HEK293 (cell line): ENCODE data around the gene RPS19.

Experiments
- GLIS1 ChIP-seq: fragments of 450-650 bp; formaldehyde crosslinking; IDR thresholded peaks from 2 replicates; pipeline ENCODE4 v1.5.1; 2016; ENCODE audit warnings: missing biosample characterization, missing genetic modification characterization
- KLF16 ChIP-seq: fragments of 450-650 bp; formaldehyde crosslinking; IDR thresholded peaks from 2 replicates; pipeline ENCODE4 v1.5.1; 2017; ENCODE audit warnings: missing biosample characterization, missing genetic modification characterization
- SP7 ChIP-seq: fragments of 450-650 bp; formaldehyde crosslinking; IDR thresholded peaks from 2 replicates; pipeline ENCODE4 v1.5.1; 2016; ENCODE audit warnings: missing biosample characterization, missing genetic modification characterization
- YY2 ChIP-seq: fragments of 450-650 bp; formaldehyde crosslinking; IDR thresholded peaks from 2 replicates; pipeline ENCODE4 v1.5.1; 2016; ENCODE audit warnings: missing biosample characterization, missing genetic modification characterization
- ZBTB17 ChIP-seq: fragments of 450-650 bp; formaldehyde crosslinking; IDR thresholded peaks from 2 replicates; pipeline ENCODE4 v1.5.1; 2016; ENCODE audit warnings: missing biosample characterization, missing genetic modification characterization
- ZFHX2 ChIP-seq: fragments of 450-650 bp; formaldehyde crosslinking; conservative IDR thresholded peaks from 2 replicates; pipeline ENCODE4 v1.5.1; 2016; ENCODE audit warnings: missing biosample characterization, missing genetic modification characterization
- ZNF114 ChIP-seq: fragments of 450-650 bp; formaldehyde crosslinking; IDR thresholded peaks from 2 replicates; pipeline ENCODE4 v1.5.0; 2017; ENCODE audit warnings: missing biosample characterization, missing genetic modification characterization
- ZNF132 ChIP-seq: fragments of 450-650 bp; formaldehyde crosslinking; IDR thresholded peaks from 2 replicates; pipeline ENCODE4 v1.5.1; 2017; ENCODE audit warnings: missing biosample characterization, missing genetic modification characterization, borderline replicate concordance
- ZNF146 ChIP-seq: fragments of 450-650 bp; formaldehyde crosslinking; IDR thresholded peaks from 2 replicates; pipeline ENCODE4 v1.5.1; 2016; ENCODE audit warnings: missing biosample characterization, missing genetic modification characterization
- ZNF202 ChIP-seq: fragments of 450-650 bp; formaldehyde crosslinking; IDR thresholded peaks from 2 replicates; pipeline ENCODE4 v1.5.1; 2016; ENCODE audit warnings: missing biosample characterization, missing genetic modification characterization, borderline replicate concordance
- ZNF223 ChIP-seq: fragments of 450-650 bp; formaldehyde crosslinking; IDR thresholded peaks from 2 replicates; pipeline ENCODE4 v1.5.1; 2016; ENCODE audit warnings: missing biosample characterization, missing genetic modification characterization
- ZNF311 ChIP-seq: fragments of 450-650 bp; formaldehyde crosslinking; IDR thresholded peaks from 2 replicates; pipeline ENCODE4 v1.5.1; 2017; ENCODE audit warnings: missing biosample characterization, missing genetic modification characterization, borderline replicate concordance
- ZNF324 ChIP-seq: fragments of 450-650 bp; formaldehyde crosslinking; IDR thresholded peaks from 2 replicates; pipeline ENCODE4 v1.5.1; 2016; ENCODE audit warnings: missing biosample characterization, missing genetic modification characterization
- ZNF335 ChIP-seq: fragments of 450-650 bp; formaldehyde crosslinking; conservative IDR thresholded peaks from 2 replicates; pipeline ENCODE4 v1.5.1; 2016; ENCODE audit warnings: missing biosample characterization, missing genetic modification characterization
- ZNF350 ChIP-seq: fragments of 450-650 bp; formaldehyde crosslinking; IDR thresholded peaks from 2 replicates; pipeline ENCODE4 v1.5.0; 2017; ENCODE audit warnings: missing biosample characterization, mild to moderate bottlenecking, missing genetic modification characterization
- ZNF366 ChIP-seq: fragments of 450-650 bp; formaldehyde crosslinking; conservative IDR thresholded peaks from 2 replicates; pipeline ENCODE4 v1.5.1; 2016; ENCODE audit warnings: missing biosample characterization, missing genetic modification characterization
- ZNF426 ChIP-seq: fragments of 450-650 bp; formaldehyde crosslinking; IDR thresholded peaks from 2 replicates; pipeline ENCODE4 v1.5.1; 2017; ENCODE audit warnings: missing biosample characterization, missing genetic modification characterization, mild to moderate bottlenecking, inconsistent platforms, moderate library complexity
- ZNF48 ChIP-seq: fragments of 450-650 bp; formaldehyde crosslinking; IDR thresholded peaks from 2 replicates; pipeline ENCODE4 v1.5.1; 2016; ENCODE audit warnings: missing biosample characterization, missing genetic modification characterization
- ZNF530 ChIP-seq: fragments of 450-650 bp; formaldehyde crosslinking; IDR thresholded peaks from 2 replicates; pipeline ENCODE4 v1.5.1; 2016; ENCODE audit warnings: low read depth, missing biosample characterization, missing genetic modification characterization
- ZNF621 ChIP-seq: fragments of 450-650 bp; formaldehyde crosslinking; IDR thresholded peaks from 2 replicates; pipeline ENCODE4 v1.5.1; 2017; ENCODE audit warnings: missing biosample characterization, missing genetic modification characterization
- ZNF629 ChIP-seq: fragments of 450-650 bp; formaldehyde crosslinking; IDR thresholded peaks from 2 replicates; pipeline ENCODE4 v1.5.1; 2017; ENCODE audit warnings: missing biosample characterization, missing genetic modification characterization
- ZNF701 ChIP-seq: fragments of 450-650 bp; formaldehyde crosslinking; IDR thresholded peaks from 2 replicates; pipeline ENCODE4 v1.5.1; 2016; ENCODE audit warnings: missing biosample characterization, missing genetic modification characterization
- ZNF768 ChIP-seq: fragments of 450-650 bp; formaldehyde crosslinking; IDR thresholded peaks from 2 replicates; pipeline ENCODE4 v1.5.1; 2018; ENCODE audit warnings: missing biosample characterization, mild to moderate bottlenecking, missing genetic modification characterization
- ZNF785 ChIP-seq: fragments of 450-650 bp; formaldehyde crosslinking; IDR thresholded peaks from 2 replicates; pipeline ENCODE4 v1.5.1; 2016; ENCODE audit warnings: missing biosample characterization, missing genetic modification characterization
- ZSCAN30 ChIP-seq: fragments of 450-650 bp; IDR thresholded peaks from 2 replicates; pipeline ENCODE4 v1.5.1; 2018; ENCODE audit warnings: missing biosample characterization, mild to moderate bottlenecking, missing genetic modification characterization, moderate library complexity
- TF ChIP-seq, protein P1 (sequence below): fragments of 450-650 bp; formaldehyde crosslinking; IDR thresholded peaks from 2 replicates; pipeline ENCODE4 v1.5.1; 2016; ENCODE audit warnings: missing biosample characterization, missing genetic modification characterization
- TF ChIP-seq, protein P2 (sequence below): fragments of 450-650 bp; formaldehyde crosslinking; IDR thresholded peaks from 2 replicates; pipeline ENCODE4 v1.5.1; 2016; ENCODE audit warnings: missing biosample characterization, missing genetic modification characterization
- TF ChIP-seq, protein P3 (sequence below): fragments of 450-650 bp; formaldehyde crosslinking; IDR thresholded peaks from 2 replicates; pipeline ENCODE4 v1.5.1; 2017; ENCODE audit warnings: missing biosample characterization, missing genetic modification characterization
- TF ChIP-seq, protein P4 (sequence below): fragments of 450-650 bp; formaldehyde crosslinking; IDR thresholded peaks from 2 replicates; pipeline ENCODE4 v1.5.1; 2016; ENCODE audit warnings: missing biosample characterization, missing genetic modification characterization
- TF ChIP-seq, protein P5 (sequence below): fragments of 450-650 bp; formaldehyde crosslinking; IDR thresholded peaks from 2 replicates; pipeline ENCODE4 v1.5.1; 2016; ENCODE audit warnings: missing biosample characterization, missing genetic modification characterization

The RPS19 gene

DNA sequence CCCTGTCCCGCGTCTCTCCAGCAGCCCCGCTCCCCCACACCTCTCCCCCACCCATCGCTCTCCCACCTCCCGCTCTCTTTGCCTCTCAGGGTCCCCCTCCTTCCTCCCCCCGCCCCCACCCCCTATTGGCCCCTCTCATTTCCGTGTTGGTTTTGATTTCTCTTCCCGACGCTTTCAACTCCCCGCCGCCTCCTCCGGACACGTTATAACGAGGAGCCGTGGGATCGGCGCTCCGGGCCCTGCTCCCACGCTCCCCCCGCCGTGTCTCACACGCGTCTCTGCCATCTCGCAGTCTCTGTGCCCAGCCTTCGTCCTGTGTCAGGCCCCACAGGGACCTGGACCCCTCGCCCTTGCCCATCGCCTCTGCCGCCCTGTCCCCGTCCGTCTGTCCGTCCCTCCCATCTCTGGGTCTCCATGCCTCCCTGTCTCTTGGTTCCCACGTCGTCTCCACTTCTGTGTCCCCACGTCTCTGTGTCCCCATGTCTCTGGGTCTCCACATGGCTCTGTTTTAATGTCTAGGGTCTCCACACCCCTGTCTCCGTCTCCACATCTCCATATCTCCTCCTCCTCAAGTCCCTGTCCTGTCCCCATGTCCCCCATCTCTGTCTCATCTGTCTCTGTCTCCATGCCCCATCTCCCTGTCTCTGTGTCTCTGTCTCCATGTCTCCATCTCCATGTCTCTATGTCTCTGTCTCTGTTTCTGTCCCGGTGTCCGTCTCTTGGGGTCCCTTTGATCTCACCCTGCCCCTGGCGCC, 55.1 kb downstream of the RPS19 start (continued):
- TF ChIP-seq ZNF768 (tag by site-specific recombination): no peak
- no peak for TF ChIP-seq SP7 (tag by site-specific recombination)
- no peak for TF ChIP-seq GLIS1 (tag by site-specific recombination)
- TF ChIP-seq, protein P1, sequence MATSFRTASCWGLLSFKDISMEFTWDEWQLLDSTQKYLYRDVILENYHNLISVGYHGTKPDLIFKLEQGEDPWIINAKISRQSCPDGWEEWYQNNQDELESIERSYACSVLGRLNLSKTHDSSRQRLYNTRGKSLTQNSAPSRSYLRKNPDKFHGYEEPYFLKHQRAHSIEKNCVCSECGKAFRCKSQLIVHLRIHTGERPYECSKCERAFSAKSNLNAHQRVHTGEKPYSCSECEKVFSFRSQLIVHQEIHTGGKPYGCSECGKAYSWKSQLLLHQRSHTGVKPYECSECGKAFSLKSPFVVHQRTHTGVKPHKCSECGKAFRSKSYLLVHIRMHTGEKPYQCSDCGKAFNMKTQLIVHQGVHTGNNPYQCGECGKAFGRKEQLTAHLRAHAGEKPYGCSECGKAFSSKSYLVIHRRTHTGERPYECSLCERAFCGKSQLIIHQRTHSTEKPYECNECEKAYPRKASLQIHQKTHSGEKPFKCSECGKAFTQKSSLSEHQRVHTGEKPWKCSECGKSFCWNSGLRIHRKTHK (tag by site-specific recombination): no peak
- TF ChIP-seq ZNF48 (tag by site-specific recombination): no peak
- TF ChIP-seq ZFHX2 (tag by site-specific recombination): peak; percentile 94
- no peak for TF ChIP-seq ZNF324 (tag by site-specific recombination)
- no peak for TF ChIP-seq ZSCAN30
- no peak for TF ChIP-seq ZNF223
- no peak for TF ChIP-seq ZNF701 (tag by site-specific recombination)
- no peak for TF ChIP-seq ZNF114 (tag by site-specific recombination)
- TF ChIP-seq YY2 (tag by site-specific recombination): no peak
- TF ChIP-seq, protein P2, sequence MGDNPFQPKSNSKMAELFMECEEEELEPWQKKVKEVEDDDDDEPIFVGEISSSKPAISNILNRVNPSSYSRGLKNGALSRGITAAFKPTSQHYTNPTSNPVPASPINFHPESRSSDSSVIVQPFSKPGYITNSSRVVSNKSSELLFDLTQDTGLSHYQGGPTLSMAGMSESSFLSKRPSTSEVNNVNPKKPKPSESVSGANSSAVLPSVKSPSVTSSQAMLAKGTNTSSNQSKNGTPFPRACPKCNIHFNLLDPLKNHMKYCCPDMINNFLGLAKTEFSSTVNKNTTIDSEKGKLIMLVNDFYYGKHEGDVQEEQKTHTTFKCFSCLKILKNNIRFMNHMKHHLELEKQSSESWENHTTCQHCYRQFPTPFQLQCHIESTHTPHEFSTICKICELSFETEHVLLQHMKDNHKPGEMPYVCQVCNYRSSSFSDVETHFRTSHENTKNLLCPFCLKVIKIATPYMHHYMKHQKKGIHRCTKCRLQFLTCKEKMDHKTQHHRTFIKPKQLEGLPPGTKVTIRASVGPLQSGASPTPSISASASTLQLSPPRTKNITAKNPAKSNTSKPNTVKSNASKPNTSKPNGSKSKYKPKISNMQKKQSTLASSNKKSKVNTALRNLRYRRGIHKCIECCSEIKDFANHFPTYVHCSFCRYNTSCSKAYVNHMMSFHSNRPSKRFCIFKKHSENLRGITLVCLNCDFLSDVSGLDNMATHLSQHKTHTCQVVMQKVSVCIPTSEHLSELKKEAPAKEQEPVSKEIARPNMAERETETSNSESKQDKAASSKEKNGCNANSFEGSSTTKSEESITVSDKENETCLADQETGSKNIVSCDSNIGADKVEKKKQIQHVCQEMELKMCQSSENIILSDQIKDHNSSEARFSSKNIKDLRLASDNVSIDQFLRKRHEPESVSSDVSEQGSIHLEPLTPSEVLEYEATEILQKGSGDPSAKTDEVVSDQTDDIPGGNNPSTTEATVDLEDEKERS (tag by site-specific recombination): no peak
- no peak for TF ChIP-seq ZNF530 (tag by site-specific recombination)
- TF ChIP-seq ZNF621: no peak
- TF ChIP-seq, protein P3, sequence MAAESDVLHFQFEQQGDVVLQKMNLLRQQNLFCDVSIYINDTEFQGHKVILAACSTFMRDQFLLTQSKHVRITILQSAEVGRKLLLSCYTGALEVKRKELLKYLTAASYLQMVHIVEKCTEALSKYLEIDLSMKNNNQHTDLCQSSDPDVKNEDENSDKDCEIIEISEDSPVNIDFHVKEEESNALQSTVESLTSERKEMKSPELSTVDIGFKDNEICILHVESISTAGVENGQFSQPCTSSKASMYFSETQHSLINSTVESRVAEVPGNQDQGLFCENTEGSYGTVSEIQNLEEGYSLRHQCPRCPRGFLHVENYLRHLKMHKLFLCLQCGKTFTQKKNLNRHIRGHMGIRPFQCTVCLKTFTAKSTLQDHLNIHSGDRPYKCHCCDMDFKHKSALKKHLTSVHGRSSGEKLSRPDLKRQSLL: peak; percentile 64; the same call in 1 of the 2 replicates
- TF ChIP-seq ZNF335: no peak
- no peak for TF ChIP-seq ZNF146 (tag by site-specific recombination)
- no peak for TF ChIP-seq ZNF629 (tag by site-specific recombination)
- no peak for TF ChIP-seq ZNF350 (tag by site-specific recombination)
- TF ChIP-seq ZNF785 (tag by site-specific recombination): peak; percentile 59; the same call in 1 of the 2 replicates
- TF ChIP-seq ZBTB17: peak; percentile 89
- TF ChIP-seq ZNF202 (tag by site-specific recombination): peak; percentile 82; the same call in 1 of the 2 replicates
- TF ChIP-seq, protein P4, sequence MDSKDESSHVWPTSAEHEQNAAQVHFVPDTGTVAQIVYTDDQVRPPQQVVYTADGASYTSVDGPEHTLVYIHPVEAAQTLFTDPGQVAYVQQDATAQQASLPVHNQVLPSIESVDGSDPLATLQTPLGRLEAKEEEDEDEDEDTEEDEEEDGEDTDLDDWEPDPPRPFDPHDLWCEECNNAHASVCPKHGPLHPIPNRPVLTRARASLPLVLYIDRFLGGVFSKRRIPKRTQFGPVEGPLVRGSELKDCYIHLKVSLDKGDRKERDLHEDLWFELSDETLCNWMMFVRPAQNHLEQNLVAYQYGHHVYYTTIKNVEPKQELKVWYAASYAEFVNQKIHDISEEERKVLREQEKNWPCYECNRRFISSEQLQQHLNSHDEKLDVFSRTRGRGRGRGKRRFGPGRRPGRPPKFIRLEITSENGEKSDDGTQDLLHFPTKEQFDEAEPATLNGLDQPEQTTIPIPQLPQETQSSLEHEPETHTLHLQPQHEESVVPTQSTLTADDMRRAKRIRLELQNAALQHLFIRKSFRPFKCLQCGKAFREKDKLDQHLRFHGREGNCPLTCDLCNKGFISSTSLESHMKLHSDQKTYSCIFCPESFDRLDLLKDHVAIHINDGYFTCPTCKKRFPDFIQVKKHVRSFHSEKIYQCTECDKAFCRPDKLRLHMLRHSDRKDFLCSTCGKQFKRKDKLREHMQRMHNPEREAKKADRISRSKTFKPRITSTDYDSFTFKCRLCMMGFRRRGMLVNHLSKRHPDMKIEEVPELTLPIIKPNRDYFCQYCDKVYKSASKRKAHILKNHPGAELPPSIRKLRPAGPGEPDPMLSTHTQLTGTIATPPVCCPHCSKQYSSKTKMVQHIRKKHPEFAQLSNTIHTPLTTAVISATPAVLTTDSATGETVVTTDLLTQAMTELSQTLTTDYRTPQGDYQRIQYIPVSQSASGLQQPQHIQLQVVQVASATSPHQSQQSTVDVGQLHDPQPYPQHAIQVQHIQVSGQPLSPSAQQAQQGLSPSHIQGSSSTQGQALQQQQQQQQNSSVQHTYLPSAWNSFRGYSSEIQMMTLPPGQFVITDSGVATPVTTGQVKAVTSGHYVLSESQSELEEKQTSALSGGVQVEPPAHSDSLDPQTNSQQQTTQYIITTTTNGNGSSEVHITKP (tag by site-specific recombination): no peak
- TF ChIP-seq, protein P5, sequence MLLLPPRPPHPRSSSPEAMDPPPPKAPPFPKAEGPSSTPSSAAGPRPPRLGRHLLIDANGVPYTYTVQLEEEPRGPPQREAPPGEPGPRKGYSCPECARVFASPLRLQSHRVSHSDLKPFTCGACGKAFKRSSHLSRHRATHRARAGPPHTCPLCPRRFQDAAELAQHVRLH (tag by site-specific recombination): no peak
- TF ChIP-seq KLF16 (tag by site-specific recombination): no peak
- 0 out of 2 replicates have a peak, but pooled peaks have one; percentile 26 for TF ChIP-seq ZNF366 (tag by site-specific recombination)
- peak; percentile 95 for TF ChIP-seq ZNF311 (tag by site-specific recombination)
- TF ChIP-seq ZNF426 (tag by site-specific recombination): no peak
- no peak for TF ChIP-seq ZNF132
